Common myeloid progenitor, CD34-positive (primary cell): Measurements from ENCODE around the gene BHLHE40.

Experiments
- CTCF ChIA-PET: fragments of 350-600 bp; sonication (Branson Sonifier 250); formaldehyde crosslinking; loops from one replicate; lab custom pipeline; 2021; ENCODE audit warnings: antibody characterized with exemption; lab: Charles Lee
- POLR2A ChIA-PET: fragments of 350-600 bp; sonication (Branson Sonifier 250); formaldehyde crosslinking; loops from one replicate; lab custom pipeline; 2021; ENCODE audit warnings: antibody characterized with exemption; lab: Charles Lee
- DNase-seq, 3 donors: peaks; one replicate each; pipeline versions ENCODE4 v3.0.0 to v3.0.0-alpha.2; 2013
- H3K27ac ChIP-seq, 2 experiments: 1 replicate in 1 of 2; 2 replicates in 1 of 2; pipeline ENCODE4 v1.7.0; 2013; ENCODE audit warnings: inconsistent platforms in 2 of 2, low read length in 2 of 2, mild to moderate bottlenecking in 2 of 2, low read depth in 1 of 2, moderate library complexity in 1 of 2; ENCODE audit not compliant: severe bottlenecking in 2 of 2, insufficient read depth in 1 of 2, poor library complexity in 1 of 2
- H3K27me3 ChIP-seq, 5 experiments: replicated peaks in 2 of 5; 1 replicate in 3 of 5; 2 replicates in 2 of 5; pipeline versions ENCODE4 v1.6.1 to v1.7.0; 2013; ENCODE audit warnings: low read length in 4 of 5, mild to moderate bottlenecking in 2 of 5, moderate library complexity in 2 of 5, inconsistent platforms in 1 of 5; ENCODE audit not compliant: insufficient read depth in 5 of 5, control insufficient read depth in 4 of 5
- H3K36me3 ChIP-seq, 4 experiments: 1 replicate in 2 of 4; 2 replicates in 2 of 4; pipeline versions ENCODE4 v1.6.1 to v1.7.0; 2013; ENCODE audit warnings: low read length in 3 of 4, control low read depth in 1 of 4, mild to moderate bottlenecking in 1 of 4; ENCODE audit not compliant: control insufficient read depth in 4 of 4, insufficient read depth in 4 of 4
- H3K4me1 ChIP-seq, 4 experiments: 1 replicate in 3 of 4; 2 replicates in 1 of 4; pipeline versions ENCODE4 v1.6.1 to v1.7.1; 2013; ENCODE audit warnings: low read length in 3 of 4, mild to moderate bottlenecking in 3 of 4, control low read depth in 1 of 4, inconsistent platforms in 1 of 4, moderate library complexity in 1 of 4; ENCODE audit not compliant: control insufficient read depth in 4 of 4, insufficient read depth in 4 of 4; ENCODE audit errors: control extremely low read depth in 1 of 4
- H3K4me3 ChIP-seq, 7 experiments: 1 replicate in 4 of 7; 2 replicates in 3 of 7; pipeline versions ENCODE4 v1.5.1 to v1.7.0; 2013; ENCODE audit warnings: mild to moderate bottlenecking in 7 of 7, low read length in 6 of 7, moderate library complexity in 6 of 7, inconsistent platforms in 2 of 7, low read depth in 2 of 7, control low read depth in 1 of 7; ENCODE audit not compliant: insufficient read depth in 4 of 7, control insufficient read depth in 1 of 7; ENCODE audit errors: extremely low read depth in 1 of 7
- H3K9me3 ChIP-seq, 5 experiments: 1 replicate in 4 of 5; 2 replicates in 1 of 5; pipeline versions ENCODE4 v1.6.1 to v1.7.1; 2013; ENCODE audit warnings: low read length in 4 of 5, mild to moderate bottlenecking in 2 of 5, inconsistent platforms in 1 of 5, low read depth in 1 of 5, moderate library complexity in 1 of 5; ENCODE audit not compliant: control insufficient read depth in 4 of 5, insufficient read depth in 2 of 5; ENCODE audit errors: control extremely low read depth in 1 of 5
- WGBS: methylation state at CpG from one replicate; pipeline ENCODE4 v1.1.5; 2013; ENCODE audit not compliant: insufficient coverage; 5-methylcytosine and 5-hydroxymethylcytosine counted together

BHLHE40 gene

DNA sequence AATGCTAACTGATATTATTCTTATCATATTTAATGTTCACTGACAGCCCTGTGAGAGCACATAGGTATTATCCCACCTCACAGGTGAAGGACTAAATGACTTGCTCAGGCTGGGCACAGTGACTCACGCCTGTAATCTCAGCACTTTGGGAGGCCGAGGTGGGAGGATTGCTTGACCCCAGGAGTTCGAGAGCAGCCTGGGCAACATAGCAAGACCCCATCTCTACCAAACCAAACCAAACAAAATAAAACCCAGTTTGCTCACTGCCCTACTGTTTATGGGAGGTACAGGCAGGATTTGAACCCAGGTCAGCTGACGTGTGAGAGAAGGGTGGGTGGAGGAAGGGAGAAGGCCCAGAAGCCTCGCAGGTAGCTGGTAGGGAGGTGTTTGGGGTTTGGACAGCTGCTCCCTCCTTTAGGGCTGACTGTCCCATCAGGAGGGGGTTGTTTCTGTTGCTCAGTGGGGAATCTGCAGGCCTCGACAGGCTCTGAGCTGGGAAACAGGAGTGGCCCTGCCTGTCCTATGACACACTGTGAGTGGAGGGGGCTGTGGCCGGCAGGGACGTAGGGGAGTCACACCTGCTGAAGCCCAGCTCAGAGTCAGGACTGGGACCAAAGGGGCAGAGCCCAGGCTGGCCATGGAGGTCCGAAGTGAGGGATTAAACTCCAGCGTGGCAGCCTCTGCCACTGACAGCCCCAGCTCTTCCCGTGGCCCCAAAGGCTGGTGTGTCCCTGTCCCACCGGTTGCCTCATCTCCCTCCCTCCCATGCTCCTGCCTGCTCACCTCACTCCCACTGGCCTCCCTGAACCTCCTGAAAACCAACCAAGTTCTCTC lies 25.3 kb downstream of the BHLHE40 start:
- H3K27ac ChIP-seq, result no peak overlapping the region

DNA sequence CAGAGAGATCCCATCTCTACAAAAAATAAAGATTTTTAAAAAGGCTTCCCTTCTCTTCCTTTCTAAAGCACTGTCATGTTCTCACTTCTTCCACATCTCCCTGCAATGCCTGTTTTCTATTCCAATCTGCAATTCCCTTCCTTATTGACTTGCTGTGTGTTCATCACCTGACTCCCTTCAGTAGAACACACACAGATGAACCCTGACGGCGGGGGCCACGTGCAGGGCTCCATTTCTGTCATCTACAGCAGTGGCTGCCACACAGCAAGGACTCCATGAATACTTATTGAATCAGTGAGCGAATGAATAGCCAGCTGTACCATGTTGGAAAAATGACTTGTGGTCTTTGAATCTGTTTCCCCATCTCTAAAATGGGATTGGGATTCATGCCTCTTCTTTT lies 26.1 kb downstream of the BHLHE40 start:
- POLR2A ChIA-PET, result interaction anchor here (1.0 to 2.3 kb wide), 2 partner anchors 19 to 26 kb away, joined by 3 to 8 read pairs; partner anchors contain the start of gene BHLHE40
- CTCF ChIA-PET, result interaction anchor here (1.4 to 13.3 kb wide), 3 partner anchors 10 to 21 kb away, joined by 3 to 135 read pairs (median 5); partner anchors contain the start of gene BHLHE40
- Histone ChIP-seq H3K4me3 (no peak overlapping the region), H3K36me3 (no peaks in the 10 kb centered on the region), H3K27me3 (no peaks in the 10 kb centered on the region), H3K9me3 (no peaks in the 10 kb centered on the region), H3K27ac (no peak overlapping the region), H3K4me1 (peaks cover 16 to 83% (median 72%) of the 10 kb centered on the region in 4 experiments)
- no peak for DNase-seq
- WGBS, result 54% methylated on average over 3 of the region's 4 CpGs

More for the DNA sequence above, 25.3 kb downstream of the BHLHE40 start:
- POLR2A ChIA-PET, result interaction anchor here (1.0 to 2.3 kb wide), 2 partner anchors 18 to 26 kb away, joined by 3 to 8 read pairs; partner anchors contain the start of gene BHLHE40
- Histone ChIP-seq H3K4me1 (peaks cover 13 to 79% (median 67%) of the 10 kb centered on the region in 4 experiments), H3K4me3 (no peak overlapping the region), H3K36me3 (no peaks in the 10 kb centered on the region), H3K27me3 (no peaks in the 10 kb centered on the region), H3K9me3 (no peaks in the 10 kb centered on the region)
- DNase-seq, result no peak
- CTCF ChIA-PET, result interaction anchor here (1.4 to 13.3 kb wide), 3 partner anchors 10 to 21 kb away, joined by 3 to 135 read pairs (median 5); partner anchors contain the start of gene BHLHE40
- WGBS, result 95% methylated on average over 11 of the region's 12 CpGs

DNA sequence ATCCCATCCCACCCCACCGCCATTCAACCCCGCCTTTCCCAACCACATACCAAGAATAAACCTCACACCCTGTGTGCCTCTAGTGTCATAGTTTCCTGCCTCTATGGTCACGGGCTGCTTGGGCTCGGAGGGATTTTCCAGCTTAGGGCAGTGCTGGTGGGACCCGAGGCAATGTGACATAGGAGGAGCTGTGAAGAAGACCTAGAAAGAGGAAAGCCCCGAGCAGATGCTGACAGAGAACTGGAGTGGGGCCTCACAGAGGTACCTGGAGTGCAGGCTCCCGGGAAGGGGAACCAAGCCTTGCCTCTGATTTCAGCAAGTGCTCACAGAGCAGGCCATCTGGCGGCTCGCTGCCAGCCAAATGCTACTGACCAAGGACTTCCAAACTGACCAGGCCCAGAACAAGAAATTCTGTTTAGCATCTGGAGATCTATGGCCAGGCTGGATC lies 27.5 kb downstream of the BHLHE40 start:
- DNase-seq, result peak; percentile 85 to 97 (median 95)
- ChIA-PET POLR2A (interaction anchor here (1.3 to 2.3 kb wide), 4 partner anchors 20 to 28 kb away, joined by 3 to 8 read pairs (median 6); partner anchors contain the start of gene BHLHE40), CTCF (interaction anchor here (3.8 to 13.3 kb wide), 2 partner anchors 11 to 23 kb away, joined by 13 to 135 read pairs; partner anchors contain the start of gene BHLHE40)
- Histone ChIP-seq H3K27ac (no peak overlapping the region), H3K27me3 (no peaks in the 10 kb centered on the region), H3K4me3 (peak overlapping the region in 2 of 7 experiments; percentile 1 to 7), H3K4me1 (peaks cover 25 to 87% (median 79%) of the 10 kb centered on the region in 4 experiments), H3K36me3 (no peaks in the 10 kb centered on the region), H3K9me3 (no peaks in the 10 kb centered on the region)
- WGBS, result 7% methylated on average over 5 of the region's 9 CpGs

DNA sequence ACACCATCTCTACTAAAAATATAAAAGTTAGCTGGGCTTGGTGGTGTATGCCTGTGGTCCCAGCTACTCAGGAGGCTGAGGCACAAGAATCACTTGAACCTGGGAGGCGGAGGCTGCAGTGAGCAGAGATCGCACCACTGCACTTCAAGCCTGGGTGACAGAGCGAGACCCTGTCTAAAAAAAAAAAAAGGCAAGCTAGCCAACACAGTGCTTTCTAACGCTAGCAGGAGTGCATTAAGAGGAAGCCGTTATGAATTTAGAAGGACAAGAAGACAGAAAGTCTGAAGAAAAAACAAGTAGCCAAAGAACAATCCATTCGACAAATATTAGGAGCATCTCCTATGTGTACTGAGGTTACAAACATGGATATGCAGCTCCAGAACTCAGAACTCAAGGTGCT lies 28.6 kb downstream of the BHLHE40 start:
- Histone ChIP-seq H3K27me3 (no peaks in the 10 kb centered on the region), H3K27ac (no peak overlapping the region), H3K9me3 (no peaks in the 10 kb centered on the region), H3K36me3 (no peaks in the 10 kb centered on the region), H3K4me1 (peaks cover 25 to 87% (median 80%) of the 10 kb centered on the region in 4 experiments), H3K4me3 (no peak overlapping the region)
- DNase-seq, result no peak
- POLR2A ChIA-PET, result interaction anchor here (0.7 to 1.6 kb wide), 5 partner anchors 8 to 29 kb away, joined by 3 to 9 read pairs (median 4); partner anchors contain the start of gene BHLHE40
- CTCF ChIA-PET, result interaction anchor here (1.1 to 13.3 kb wide), 5 partner anchors 10 to 296 kb away, joined by 3 to 135 read pairs (median 7); partner anchors contain the start of gene BHLHE40
- WGBS, result 73% methylated on average over 6 of the region's 6 CpGs

DNA sequence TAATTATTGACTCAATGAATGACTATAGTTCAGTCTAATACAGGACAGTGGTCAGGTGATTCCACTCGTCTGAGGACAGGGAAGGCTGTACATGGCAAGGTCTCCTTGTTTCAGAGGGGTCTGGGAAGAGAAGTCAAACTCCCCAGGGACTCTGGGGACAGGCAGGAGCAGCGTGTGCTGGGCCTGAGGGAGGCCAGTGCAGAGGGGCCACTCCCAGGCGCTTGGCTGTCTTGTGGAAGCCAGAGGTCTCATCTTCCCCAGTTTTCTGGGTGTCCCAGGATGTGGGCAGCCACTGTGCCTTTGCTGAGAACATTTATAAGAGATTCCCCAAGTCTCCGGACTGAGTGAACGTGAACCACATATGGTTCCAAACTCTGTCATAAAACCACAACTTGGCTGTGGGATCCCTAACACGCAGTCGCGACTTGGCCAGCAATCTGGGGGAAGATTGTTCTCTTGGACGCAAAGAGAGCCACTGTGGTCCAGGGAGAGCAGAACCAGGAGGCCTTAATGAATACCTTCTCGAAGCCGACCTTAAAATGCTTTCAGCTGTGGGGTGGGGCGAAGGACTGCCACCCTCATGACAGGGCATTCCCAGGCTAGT lies 30.4 kb downstream of the BHLHE40 start:
- Histone ChIP-seq H3K27me3 (no peaks in the 10 kb centered on the region), H3K4me1 (peaks cover 28 to 94% (median 89%) of the 10 kb centered on the region in 4 experiments), H3K27ac (peak overlapping the region in 1 of 2 experiments; percentile 2), H3K9me3 (no peaks in the 10 kb centered on the region), H3K4me3 (no peak overlapping the region), H3K36me3 (no peaks in the 10 kb centered on the region)
- ChIA-PET CTCF (interaction anchor here (1.1 to 13.3 kb wide), 7 partner anchors 8 to 29 kb away, joined by 3 to 135 read pairs (median 13); partner anchors contain the start of gene BHLHE40), POLR2A (interaction anchor here (1.0 to 1.5 kb wide), 2 partner anchors 26 to 31 kb away, joined by 3 read pairs; partner anchors contain the start of gene BHLHE40)
- WGBS, result 43% methylated on average over 11 of the region's 12 CpGs
- no peak for DNase-seq

DNA sequence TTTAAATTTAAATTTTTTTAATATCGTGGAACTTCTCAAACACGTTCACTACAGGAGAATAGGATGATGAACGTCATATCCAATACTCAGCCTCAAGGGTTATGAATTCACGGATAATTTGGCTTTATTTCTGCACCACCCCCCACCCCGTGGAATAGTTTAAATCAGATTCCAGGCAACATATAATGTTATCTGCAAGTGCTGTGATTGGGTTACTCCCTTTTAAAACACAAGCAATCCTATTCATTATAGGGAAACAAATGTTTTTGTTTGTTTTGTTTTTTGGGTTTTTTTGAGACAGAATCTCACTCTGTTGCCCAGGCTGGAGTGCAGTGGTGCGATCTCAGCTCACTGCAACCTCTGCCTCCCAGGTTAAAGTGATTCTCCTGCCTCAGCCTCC lies 30.9 kb downstream of the BHLHE40 start:
- Histone ChIP-seq H3K4me1 (peaks cover 29 to 94% (median 88%) of the 10 kb centered on the region in 4 experiments), H3K9me3 (no peaks in the 10 kb centered on the region), H3K27ac (peak overlapping the region in 1 of 2 experiments; percentile 2), H3K27me3 (no peaks in the 10 kb centered on the region), H3K36me3 (no peaks in the 10 kb centered on the region), H3K4me3 (no peak overlapping the region)
- POLR2A ChIA-PET, result interaction anchor here (1.5 to 4.2 kb wide), 2 partner anchors 31 to 32 kb away, joined by 3 to 57 read pairs; partner anchors contain the start of gene BHLHE40
- 100% methylated on average over 1 of the region's 6 CpGs for WGBS
- CTCF ChIA-PET, result interaction anchor here (1.8 to 3.9 kb wide), 4 partner anchors 9 to 30 kb away, joined by 4 to 39 read pairs (median 20); no protein-coding TSS in a partner anchor
- DNase-seq, result no peak
